MM.1S (cell line): ENCODE measurements around the gene GSN.

Experiments used
- EZH2 ChIP-seq: fragments of 300-600 bp; sonication (generic); optimal IDR thresholded peaks from 2 replicates; pipeline ENCODE3; 2017; ENCODE audit warnings: low read depth, mild to moderate bottlenecking, antibody characterized with exemption, low read length, mixed read lengths
- EZH2phosphoT487 ChIP-seq: fragments of 300-600 bp; sonication (generic); IDR thresholded peaks from 2 replicates; pipeline ENCODE4 v1.6.1; 2018; ENCODE audit warnings: antibody characterized with exemption, low read length
- TF ChIP-seq, protein P1 (sequence below): fragments of 300-600 bp; sonication (generic); IDR thresholded peaks from 2 replicates; pipeline ENCODE4 v1.5.1; 2016; ENCODE audit warnings: antibody characterized with exemption, low read length, mixed read lengths

DNA sequence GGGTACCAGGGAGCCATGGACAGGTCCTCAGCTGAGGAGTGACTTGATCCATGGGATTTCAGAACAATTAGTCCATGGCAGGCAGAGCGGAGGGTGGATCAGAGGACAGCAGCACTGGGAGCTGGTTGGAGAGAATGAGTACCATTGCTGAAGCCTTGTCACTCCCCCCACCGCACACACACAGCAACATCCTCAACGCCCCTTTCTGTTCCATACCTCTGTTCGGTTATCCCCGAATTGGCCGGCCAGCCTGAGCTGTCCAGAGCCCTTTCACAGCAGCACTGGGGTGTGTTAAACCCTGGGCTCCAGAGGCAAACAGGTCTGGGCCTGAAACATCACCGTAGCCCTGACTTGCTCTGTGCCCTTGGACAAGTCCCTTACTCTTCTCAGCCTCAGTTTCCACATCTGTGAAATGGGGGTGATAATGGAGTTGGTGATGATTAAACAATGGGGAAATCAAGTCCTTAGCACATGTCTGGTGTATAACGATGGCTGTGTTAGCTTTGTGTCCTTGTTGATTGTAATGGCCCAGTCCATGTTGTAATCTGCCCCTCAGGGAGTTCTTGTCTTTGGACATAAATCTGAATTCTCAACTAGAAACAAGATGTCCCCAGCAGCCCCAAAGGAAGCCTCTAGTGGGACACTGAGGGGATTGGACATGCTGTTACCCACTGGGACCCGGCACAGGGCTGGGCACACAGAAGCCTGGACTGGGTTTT, 16.9 kb downstream of the GSN start:
- TF ChIP-seq, protein P1, sequence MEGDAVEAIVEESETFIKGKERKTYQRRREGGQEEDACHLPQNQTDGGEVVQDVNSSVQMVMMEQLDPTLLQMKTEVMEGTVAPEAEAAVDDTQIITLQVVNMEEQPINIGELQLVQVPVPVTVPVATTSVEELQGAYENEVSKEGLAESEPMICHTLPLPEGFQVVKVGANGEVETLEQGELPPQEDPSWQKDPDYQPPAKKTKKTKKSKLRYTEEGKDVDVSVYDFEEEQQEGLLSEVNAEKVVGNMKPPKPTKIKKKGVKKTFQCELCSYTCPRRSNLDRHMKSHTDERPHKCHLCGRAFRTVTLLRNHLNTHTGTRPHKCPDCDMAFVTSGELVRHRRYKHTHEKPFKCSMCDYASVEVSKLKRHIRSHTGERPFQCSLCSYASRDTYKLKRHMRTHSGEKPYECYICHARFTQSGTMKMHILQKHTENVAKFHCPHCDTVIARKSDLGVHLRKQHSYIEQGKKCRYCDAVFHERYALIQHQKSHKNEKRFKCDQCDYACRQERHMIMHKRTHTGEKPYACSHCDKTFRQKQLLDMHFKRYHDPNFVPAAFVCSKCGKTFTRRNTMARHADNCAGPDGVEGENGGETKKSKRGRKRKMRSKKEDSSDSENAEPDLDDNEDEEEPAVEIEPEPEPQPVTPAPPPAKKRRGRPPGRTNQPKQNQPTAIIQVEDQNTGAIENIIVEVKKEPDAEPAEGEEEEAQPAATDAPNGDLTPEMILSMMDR: no peak
- TF ChIP-seq EZH2phosphoT487 (no peak), EZH2 (no peak)
